Measurements from ENCODE around the gene IL20RB.
"Not testable (repeated sequence)": the region's sequence is repeated elsewhere in the genome, so short reads cannot be mapped to it uniquely, and the experiment has no call there.

IL20RB gene

DNA sequence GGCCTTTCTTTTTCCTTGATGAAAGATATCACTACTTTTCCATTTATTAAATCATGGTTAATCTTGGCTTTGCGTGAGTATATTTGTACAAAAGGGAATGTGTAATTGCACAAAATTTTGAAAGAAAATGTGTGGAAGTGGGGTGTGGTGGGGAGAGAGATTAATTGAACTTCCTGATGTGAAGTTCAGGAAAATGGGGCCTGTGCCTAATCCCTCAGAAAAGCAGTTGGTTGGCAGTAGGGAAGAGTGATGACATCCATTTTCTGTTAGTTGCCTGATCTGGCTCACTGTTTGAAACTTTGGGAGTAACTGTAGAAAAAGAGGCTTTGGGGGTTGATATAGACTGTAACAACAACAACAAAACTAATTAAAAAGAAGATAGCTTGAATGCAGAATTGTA, 10.8 kb upstream of the IL20RB start:
- DNase-seq = no peak

DNA sequence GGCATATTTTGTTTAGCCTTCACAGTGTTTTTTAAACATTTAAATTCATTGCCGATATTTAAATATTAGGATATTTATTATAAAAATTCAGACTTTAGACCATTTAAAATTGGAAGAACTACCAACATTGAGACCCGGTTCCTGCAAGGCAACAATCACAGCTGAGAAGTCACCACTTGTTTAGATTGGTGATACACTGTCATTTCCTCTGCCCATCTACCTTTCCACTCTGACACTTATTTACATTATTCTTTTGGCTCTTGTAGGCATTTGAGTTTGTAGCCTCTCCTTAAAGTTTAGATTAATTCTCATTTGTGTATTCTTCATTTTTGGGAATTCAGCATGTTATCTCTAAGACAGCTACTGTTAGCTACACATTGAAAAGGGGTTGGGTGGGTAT, 10.3 kb upstream of the IL20RB start:
- DNase-seq = no peak

DNA sequence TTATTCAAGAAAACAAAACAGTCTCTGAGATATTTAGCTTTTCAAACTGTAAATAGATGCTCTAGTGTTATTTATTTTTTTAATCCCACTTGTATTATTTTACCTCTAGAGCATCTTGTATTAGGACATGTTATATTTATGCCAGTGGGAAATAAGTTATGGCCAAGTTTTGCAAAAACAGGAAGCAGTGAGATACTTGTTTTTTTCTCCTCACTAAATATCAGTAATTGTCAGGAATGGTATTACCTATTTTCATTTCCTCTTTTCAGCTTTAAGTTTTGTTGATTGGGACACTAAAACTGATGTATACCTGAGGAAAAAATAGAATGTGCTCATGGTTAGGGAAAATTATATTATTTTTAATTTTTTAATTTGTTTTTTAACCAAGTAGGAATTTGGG, 8.6 kb upstream of the IL20RB start:
- DNase-seq = no peak

GRCh38 chr3:136949708-136950107, 8.1 kb upstream of the IL20RB start:
- DNase-seq = peak in 1 of 2 donors; percentile 0

DNA sequence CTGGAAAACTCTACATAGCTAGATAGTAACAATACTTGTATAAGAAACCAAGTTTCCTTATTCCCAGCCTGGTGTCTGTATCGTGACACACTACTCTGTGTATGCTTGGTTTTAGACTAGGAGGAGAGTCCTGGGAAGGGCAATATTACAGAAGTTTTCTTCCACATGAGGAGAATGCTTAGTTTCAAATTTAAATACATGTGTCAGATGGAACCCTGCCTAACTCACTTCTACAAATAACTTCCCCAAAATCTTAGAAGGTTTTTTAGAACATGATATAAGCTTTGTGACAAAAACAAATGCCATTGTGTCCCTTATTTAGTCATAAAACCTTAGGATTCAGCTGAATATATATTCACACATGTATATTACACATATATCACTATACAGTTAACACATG, 7.2 kb upstream of the IL20RB start:
- peak in 1 of 2 donors; percentile 4 for DNase-seq

DNA sequence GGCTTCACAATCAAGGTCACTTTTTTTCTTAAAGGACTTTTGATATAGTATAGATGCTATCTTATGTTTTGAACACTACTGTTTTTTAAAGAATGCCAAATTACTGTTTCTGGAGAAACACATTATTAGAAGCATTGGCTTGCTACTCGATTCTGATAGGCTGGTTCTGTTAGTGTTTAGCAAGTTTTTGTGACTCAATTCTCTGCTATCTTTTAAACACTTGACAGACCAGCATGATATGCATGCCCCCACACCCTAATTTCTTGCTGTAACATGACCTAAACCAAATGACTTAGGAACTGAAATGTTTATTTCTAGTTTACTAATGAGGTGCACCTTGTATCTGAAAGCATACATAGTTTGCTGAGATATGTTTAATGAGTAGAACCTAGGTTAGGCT, 5.5 kb upstream of the IL20RB start:
- DNase-seq = no peak

- no peak for DNase-seq
These were observed 3.5 kb upstream of the IL20RB start for GRCh38 chr3:136954251-136954650.

DNA sequence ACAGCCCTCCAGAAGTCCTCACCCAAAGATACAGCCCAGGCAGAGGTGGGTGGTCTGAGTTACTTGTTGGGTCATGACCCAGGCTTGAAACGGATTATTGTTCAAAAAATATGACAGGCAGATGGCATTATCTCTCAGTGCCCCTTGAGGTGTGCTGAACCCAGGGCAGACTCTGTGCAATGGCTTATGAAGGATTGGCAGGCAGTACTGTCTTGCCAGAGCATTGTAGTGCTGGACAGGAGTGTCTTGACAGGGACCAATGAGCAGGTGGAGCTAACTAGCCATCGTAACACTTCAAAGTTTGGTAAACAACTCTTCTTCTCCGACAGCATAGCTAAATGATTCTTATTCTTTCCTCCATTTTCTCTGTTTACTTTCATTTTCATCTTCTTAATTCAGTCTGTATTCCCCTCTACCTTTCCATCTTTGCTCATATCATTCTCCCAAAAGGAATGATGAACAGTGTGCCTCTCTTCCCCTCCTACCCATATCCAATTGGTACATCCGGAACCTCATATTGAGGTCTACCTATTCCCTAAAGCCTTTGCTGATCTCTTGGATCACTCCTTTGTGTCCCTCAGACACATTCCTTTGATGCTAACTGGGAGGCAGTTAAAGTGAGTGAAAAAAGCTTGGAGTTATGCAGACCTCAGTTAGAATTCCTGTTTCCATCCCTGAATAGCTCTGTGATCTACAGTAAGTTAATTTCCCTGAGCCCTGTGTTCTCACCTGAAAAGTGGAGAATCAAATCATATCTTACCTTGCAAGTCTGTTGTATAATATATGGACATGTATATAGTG, 2.6 kb upstream of the IL20RB start:
- no peak for DNase-seq

DNA sequence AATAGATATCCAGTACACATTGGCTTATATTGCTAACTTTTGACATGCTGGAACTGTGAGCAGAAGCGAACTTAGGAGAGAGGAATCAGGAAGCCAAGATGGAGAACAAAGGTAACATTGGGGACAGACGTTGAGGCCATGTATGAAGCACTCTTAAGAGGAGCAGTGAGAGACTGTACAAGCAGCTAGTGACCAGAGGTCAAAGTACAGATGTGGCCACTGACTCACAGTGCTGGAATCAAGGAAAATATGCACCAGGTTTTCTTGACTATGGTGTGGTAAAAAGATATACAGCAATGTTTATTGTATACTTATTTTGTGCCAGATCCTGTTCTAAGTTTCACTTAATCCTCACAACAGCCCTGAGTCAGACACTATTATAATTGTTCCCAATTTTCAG, 2.0 kb upstream of the IL20RB start:
- DNase-seq = no peak

- DNase-seq = no peak
These were observed 812 bp upstream of the IL20RB start for GRCh38 chr3:136956971-136957370.

- no peak for DNase-seq
These were observed 1.2 kb downstream of the IL20RB start for GRCh38 chr3:136958939-136959338.

DNA sequence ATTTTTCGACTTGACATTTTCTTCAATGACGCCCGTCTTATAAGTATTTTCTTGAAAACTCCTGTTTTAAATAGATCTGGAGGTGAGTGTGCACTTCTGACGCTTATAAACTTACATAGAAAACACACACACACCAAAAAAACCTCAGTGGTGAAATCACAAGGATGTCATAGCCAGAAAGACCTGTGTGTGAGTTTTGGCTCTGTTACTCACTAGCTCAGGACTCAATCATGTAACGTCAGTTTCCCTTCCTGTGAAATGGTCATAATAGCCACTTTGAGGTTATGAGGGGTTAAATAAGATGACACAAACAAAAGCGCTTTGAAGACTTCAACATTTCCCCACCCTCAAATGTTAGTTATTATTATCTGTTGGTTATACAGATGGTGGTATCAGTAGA, 1.8 kb downstream of the IL20RB start:
- no peak for DNase-seq

DNA sequence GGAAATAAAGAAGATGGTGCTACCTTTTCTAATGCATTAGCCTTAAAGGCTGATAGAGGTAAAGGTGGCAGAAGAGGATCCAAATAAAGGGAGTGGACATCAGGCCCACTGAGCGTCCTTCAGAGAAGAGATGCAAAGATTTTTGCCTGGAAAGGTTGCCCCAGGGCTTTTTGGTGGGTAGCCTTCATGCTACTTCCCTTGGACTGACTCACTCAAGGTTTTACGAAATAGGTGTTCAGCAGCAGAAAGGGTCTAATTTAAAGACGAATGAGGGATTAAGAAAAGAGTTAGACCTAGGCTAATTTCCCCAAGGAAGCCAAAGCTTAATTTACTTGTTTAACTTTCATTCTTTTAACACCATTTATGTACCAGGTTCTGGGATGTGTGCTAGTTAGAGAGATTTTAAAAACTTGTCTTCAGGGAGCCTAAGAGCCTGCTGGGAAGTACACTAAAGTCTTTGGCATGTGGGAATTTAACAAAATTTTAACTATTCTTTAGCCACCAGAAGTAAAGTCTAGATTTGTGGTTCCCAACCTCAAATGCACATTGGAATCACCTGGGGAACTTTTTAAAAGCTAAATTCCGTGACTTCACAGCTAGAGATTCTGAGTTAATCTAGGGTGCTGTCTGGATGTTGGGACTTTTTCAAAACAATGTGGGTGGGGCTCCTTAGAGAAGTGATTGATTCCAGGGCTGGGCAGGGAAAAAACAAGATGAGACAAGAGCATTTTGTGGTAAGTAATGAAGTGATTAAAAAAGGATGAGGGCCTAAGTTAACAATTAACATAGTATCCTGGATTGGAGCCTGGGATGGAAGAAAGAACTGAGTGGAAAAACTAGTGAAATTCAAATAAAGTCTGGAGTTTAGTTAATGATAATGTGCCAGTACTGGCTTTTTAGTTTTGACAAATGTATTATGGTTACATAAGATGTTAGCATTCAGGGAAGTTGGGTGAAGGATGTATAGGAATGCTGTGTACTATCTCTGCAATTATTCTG, 3.4 kb downstream of the IL20RB start:
- no peak for DNase-seq

DNA sequence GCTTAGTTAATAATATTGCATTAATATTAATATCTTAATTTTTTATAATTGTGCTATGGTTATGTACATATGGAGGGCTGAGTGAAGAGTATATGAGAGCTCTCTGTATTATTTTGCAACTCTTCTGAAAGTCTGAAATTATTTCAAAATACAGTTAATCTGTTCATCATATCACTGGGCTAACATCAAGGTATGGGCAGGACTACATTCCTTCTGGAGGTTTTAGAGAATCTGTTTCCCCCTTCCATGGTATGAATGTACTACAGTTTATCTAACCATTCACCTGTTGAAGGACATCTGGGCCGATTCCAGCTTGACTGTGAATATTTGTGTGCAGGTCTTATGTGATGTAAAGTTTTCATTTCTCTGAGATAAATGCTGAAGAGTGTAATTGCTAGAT, 5.1 kb downstream of the IL20RB start:
- DNase-seq = no peak

GRCh38 chr3:136969539-136969938, 11.8 kb downstream of the IL20RB start:
- DNase-seq = not testable (repeated sequence)

GRCh38 chr3:136973352-136973751, 15.6 kb downstream of the IL20RB start:
- DNase-seq = no peak

GRCh38 chr3:136974670-136975069, 16.9 kb downstream of the IL20RB start:
- DNase-seq = no peak

- no peak for DNase-seq
These were observed 21.4 kb downstream of the IL20RB start for GRCh38 chr3:136979204-136979603.

DNA sequence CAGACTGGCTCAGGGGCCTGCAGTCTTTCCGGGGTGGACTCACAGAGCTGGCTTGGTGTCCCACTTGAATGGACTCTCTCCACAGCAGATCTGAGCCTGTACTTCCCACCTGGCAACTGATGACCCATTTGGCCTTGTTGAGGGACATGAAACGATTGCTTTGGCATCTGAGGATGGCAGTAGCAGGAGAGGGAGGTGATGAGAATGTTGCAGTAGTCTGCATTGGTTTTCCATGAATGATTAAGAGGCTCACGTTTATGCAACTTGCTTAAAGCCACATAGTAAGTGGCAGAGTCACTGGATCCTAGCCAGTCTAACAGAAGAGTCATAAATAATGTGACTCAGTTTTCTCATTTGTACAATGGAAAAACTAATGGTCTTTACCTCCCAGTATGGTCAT, 21.9 kb downstream of the IL20RB start:
- no peak for DNase-seq

GRCh38 chr3:136982033-136982432, 24.2 kb downstream of the IL20RB start:
- DNase-seq = no peak

DNA sequence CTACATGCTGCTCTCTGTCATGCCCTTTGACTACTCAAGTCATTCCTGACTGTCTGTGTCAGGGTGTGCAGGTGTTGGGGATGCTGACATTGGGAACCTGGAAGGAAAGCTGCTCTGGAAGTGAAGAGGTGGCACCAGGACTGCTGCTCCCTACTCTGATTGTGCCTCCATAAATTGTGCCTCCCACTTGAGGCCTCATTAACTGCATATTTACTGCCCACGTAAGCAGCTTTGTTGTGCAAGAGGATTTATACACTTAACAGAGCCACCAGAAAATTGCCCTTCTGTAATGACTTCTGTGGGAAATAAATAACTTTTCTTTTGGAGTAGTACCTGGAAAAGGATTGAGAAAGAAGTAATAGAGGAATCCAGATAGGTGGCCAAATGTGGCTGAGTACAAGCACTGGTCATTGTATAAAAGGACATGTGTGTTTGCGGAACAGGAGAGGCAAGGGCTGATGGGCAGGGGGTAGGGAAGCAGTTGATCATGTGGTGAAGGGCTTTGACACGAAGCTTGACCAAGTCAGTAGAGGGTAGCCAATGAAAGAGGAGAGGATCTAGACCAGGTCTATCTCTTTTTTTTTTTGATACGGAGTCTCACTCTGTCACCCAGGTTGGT, 24.8 kb downstream of the IL20RB start:
- no peak for DNase-seq

GRCh38 chr3:136984837-136985236, 27.1 kb downstream of the IL20RB start:
- no peak for DNase-seq

DNA sequence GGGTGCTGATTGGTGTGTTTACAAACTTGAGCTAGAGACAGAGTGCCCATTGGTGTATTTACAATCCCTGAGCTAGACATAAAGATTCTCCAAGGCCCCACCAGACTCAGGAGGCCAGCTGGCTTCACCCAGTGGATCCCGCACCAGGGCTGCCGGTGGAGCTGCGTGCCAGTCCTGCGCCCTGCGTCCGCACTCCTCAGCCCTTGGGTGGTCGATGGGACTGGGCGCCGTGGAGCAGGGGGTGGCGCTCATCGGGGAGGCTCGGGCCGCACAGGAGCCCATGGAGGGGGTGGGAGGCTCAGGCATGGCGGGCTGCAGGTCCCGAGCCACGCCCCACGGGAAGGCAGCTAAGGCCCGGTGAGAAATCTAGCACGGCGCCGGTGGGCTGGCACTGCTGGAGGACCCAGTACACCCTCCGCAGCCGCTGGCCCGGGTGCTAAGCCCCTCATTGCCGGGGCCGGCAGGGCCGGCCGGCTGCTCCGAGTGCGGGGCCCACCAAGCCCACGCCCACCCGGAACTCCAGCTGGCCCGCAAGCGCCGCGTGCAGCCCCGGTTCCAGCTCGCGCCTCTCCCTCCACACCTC, 29.7 kb downstream of the IL20RB start:
- not testable (repeated sequence) for DNase-seq

Measured in hippocampal formation (tissue), 2 donors.